Measurements from ENCODE around the gene FSTL5. TPM values are rescaled to one million over a fixed set of nuclear protein-coding genes. Genes with fewer than 3 reads are reported as not detected.

FSTL5 gene
- total and polyA plus RNA-seq, 2 experiments from 2014 or later: 0.06 to 0.49 TPM

DNA sequence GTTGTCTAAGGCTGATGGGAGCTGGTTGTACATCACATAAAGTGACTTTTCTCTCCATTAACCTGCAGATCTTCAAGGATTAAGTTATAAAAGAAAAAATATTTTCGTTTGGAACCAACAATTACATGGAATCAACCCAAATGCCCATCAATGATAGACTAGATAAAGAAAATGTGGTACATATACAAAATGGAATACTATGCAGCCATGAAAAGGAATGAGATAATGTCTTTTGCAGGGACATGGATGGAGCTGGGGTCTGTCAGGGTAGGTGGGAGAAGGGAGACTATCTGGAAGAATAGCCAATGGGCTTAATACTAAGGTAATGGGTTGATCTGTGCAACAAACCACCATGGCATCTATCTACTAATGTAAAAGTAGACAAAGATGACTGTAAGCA is 313.2 kb downstream of the FSTL5 start (continued):
- TF ChIP-seq, protein P1, sequence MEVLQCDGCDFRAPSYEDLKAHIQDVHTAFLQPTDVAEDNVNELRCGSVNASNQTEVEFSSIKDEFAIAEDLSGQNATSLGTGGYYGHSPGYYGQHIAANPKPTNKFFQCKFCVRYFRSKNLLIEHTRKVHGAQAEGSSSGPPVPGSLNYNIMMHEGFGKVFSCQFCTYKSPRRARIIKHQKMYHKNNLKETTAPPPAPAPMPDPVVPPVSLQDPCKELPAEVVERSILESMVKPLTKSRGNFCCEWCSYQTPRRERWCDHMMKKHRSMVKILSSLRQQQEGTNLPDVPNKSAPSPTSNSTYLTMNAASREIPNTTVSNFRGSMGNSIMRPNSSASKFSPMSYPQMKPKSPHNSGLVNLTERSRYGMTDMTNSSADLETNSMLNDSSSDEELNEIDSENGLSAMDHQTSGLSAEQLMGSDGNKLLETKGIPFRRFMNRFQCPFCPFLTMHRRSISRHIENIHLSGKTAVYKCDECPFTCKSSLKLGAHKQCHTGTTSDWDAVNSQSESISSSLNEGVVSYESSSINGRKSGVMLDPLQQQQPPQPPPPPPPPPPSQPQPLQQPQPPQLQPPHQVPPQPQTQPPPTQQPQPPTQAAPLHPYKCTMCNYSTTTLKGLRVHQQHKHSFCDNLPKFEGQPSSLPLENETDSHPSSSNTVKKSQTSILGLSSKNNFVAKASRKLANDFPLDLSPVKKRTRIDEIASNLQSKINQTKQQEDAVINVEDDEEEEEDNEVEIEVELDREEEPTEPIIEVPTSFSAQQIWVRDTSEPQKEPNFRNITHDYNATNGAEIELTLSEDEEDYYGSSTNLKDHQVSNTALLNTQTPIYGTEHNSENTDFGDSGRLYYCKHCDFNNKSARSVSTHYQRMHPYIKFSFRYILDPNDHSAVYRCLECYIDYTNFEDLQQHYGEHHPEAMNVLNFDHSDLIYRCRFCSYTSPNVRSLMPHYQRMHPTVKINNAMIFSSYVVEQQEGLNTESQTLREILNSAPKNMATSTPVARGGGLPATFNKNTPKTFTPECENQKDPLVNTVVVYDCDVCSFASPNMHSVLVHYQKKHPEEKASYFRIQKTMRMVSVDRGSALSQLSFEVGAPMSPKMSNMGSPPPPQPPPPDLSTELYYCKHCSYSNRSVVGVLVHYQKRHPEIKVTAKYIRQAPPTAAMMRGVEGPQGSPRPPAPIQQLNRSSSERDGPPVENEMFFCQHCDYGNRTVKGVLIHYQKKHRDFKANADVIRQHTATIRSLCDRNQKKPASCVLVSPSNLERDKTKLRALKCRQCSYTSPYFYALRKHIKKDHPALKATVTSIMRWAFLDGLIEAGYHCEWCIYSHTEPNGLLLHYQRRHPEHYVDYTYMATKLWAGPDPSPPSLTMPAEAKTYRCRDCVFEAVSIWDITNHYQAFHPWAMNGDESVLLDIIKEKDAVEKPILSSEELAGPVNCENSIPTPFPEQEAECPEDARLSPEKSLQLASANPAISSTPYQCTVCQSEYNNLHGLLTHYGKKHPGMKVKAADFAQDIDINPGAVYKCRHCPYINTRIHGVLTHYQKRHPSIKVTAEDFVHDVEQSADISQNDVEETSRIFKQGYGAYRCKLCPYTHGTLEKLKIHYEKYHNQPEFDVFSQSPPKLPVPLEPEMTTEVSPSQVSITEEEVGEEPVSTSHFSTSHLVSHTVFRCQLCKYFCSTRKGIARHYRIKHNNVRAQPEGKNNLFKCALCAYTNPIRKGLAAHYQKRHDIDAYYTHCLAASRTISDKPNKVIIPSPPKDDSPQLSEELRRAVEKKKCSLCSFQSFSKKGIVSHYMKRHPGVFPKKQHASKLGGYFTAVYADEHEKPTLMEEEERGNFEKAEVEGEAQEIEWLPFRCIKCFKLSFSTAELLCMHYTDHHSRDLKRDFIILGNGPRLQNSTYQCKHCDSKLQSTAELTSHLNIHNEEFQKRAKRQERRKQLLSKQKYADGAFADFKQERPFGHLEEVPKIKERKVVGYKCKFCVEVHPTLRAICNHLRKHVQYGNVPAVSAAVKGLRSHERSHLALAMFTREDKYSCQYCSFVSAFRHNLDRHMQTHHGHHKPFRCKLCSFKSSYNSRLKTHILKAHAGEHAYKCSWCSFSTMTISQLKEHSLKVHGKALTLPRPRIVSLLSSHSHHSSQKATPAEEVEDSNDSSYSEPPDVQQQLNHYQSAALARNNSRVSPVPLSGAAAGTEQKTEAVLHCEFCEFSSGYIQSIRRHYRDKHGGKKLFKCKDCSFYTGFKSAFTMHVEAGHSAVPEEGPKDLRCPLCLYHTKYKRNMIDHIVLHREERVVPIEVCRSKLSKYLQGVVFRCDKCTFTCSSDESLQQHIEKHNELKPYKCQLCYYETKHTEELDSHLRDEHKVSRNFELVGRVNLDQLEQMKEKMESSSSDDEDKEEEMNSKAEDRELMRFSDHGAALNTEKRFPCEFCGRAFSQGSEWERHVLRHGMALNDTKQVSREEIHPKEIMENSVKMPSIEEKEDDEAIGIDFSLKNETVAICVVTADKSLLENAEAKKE (CRISPR knock-in tag; IDR thresholded peaks at IDR 0.05): no peak
- TF ChIP-seq, protein P2, sequence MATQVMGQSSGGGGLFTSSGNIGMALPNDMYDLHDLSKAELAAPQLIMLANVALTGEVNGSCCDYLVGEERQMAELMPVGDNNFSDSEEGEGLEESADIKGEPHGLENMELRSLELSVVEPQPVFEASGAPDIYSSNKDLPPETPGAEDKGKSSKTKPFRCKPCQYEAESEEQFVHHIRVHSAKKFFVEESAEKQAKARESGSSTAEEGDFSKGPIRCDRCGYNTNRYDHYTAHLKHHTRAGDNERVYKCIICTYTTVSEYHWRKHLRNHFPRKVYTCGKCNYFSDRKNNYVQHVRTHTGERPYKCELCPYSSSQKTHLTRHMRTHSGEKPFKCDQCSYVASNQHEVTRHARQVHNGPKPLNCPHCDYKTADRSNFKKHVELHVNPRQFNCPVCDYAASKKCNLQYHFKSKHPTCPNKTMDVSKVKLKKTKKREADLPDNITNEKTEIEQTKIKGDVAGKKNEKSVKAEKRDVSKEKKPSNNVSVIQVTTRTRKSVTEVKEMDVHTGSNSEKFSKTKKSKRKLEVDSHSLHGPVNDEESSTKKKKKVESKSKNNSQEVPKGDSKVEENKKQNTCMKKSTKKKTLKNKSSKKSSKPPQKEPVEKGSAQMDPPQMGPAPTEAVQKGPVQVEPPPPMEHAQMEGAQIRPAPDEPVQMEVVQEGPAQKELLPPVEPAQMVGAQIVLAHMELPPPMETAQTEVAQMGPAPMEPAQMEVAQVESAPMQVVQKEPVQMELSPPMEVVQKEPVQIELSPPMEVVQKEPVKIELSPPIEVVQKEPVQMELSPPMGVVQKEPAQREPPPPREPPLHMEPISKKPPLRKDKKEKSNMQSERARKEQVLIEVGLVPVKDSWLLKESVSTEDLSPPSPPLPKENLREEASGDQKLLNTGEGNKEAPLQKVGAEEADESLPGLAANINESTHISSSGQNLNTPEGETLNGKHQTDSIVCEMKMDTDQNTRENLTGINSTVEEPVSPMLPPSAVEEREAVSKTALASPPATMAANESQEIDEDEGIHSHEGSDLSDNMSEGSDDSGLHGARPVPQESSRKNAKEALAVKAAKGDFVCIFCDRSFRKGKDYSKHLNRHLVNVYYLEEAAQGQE (IDR thresholded peaks at IDR 0.05; ENCODE audit: unreplicated experiment): no peak

DNA sequence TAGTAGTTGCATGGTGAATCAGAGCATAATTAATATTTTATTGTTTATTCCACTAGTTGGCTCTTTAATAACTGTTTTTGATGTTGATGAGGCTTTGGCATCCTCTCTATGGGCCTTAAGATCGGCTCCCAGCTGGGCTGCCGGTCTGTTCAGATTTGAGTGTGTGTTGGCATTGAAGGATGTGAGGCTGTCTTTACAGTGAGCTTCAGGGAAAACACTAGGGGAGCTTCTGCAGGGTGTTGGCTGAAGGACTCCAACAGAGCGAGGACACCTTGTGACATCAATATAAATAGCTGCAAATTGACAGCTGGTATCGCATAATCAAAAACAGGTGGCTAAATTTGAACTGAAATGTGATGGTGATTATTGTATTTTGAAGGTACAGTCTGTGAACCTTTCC is 322.0 kb downstream of the FSTL5 start:
- H3K27ac ChIP-seq (ENCODE audit: low read depth): no peak overlapping the region
- TF ChIP-seq ZNF331 (CRISPR knock-in tag; IDR thresholded peaks at IDR 0.05; ENCODE audit: low read depth): no peak
- no peak for TF ChIP-seq CREB1 (CRISPR knock-in tag; IDR thresholded peaks at IDR 0.05; ENCODE audit: low read depth)
- no peak for TF ChIP-seq JUNB (IDR thresholded peaks at IDR 0.05; ENCODE audit: unreplicated experiment)
- TF ChIP-seq, protein P1 (CRISPR knock-in tag; IDR thresholded peaks at IDR 0.05): no peak
- H3K36me3 ChIP-seq (ENCODE audit: insufficient read depth): no peaks in the 10 kb centered on the region
- no peaks in the 10 kb centered on the region for H3K4me1 ChIP-seq (ENCODE audit: insufficient read depth)
- DNase-seq (ENCODE audit: low spot score) (no peak), ATAC-seq (no peak)
- H2AFZ ChIP-seq: no peak overlapping the region
- no peaks in the 10 kb centered on the region for H3K36me3 Mint-ChIP-seq (ENCODE audit: low read depth)
- no peak overlapping the region for H3K27ac Mint-ChIP-seq
- H3K4me1 Mint-ChIP-seq: peaks cover 3% of the 10 kb centered on the region; the same call in 1 of the 3 replicates
- H3K9me3 Mint-ChIP-seq: peaks cover 8% of the 10 kb centered on the region; the same call in 1 of the 3 replicates
- no peaks in the 10 kb centered on the region for H3F3A ChIP-seq (replicated peaks; ENCODE audit: low read depth)
- no peak overlapping the region for H3K4me2 ChIP-seq
- H3K79me2 ChIP-seq (replicated peaks; ENCODE audit: insufficient read depth): no peaks in the 10 kb centered on the region
- H3K4me3 ChIP-seq: no peak overlapping the region
- no peaks in the 10 kb centered on the region for H3K9me2 ChIP-seq (ENCODE audit: insufficient read depth)
- no peak overlapping the region for H3K4me3 Mint-ChIP-seq
- no peaks in the 10 kb centered on the region for H3K27me3 ChIP-seq (ENCODE audit: insufficient read depth)
- H3K27me3 Mint-ChIP-seq (ENCODE audit: insufficient read depth, low read depth, poor library complexity): no peaks in the 10 kb centered on the region
- no peaks in the 10 kb centered on the region for H4K20me1 ChIP-seq (replicated peaks; ENCODE audit: insufficient read depth)
